ENCODE data around the gene CACNA2D3.

DNA sequence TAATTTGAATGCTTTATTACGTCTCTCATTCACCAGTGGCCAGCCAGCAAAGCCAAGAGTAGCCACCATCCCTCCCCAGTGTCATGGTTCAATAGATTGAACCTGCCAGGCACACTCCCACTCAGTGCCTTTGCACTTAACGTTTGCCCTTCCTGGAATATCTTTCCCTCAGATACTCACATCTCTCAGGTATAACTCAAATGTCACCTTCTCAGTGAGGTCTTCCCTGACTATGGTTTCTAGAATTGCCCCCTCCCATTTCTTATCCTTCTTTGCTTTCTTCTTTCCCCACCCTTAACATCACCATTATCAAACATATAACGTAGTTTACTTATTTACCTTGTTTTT, 511.7 kb downstream of the CACNA2D3 start:
- TF ChIP-seq CTCF (IDR thresholded peaks at IDR 0.05; ENCODE audit: insufficient read depth, low read depth, low read length) (no peak), EZH2 (IDR thresholded peaks at IDR 0.05; ENCODE audit: insufficient read depth, low read length) (no peak)
